H9 (cell line): ENCODE measurements around the gene TMEM26. TPM values are rescaled to one million over a fixed set of nuclear protein-coding genes. Genes with fewer than 3 reads are reported as not detected.

Experiments used
- DNase-seq: peaks from one replicate; pipeline ENCODE4 v3.0.0-alpha.2; 2017
- H2AFZ ChIP-seq: one replicate; pipeline ENCODE4 v1.6.1; 2013; ENCODE audit warnings: mild to moderate bottlenecking, low read length, control low read depth, moderate library complexity
- H2AK5ac ChIP-seq: 2 replicates; pipeline ENCODE4 v1.6.1; 2013; ENCODE audit warnings: low read length, control low read depth, mixed read lengths; ENCODE audit not compliant: insufficient read length
- H2BK120ac ChIP-seq: one replicate; pipeline ENCODE4 v1.6.1; 2013; ENCODE audit warnings: low read depth, mild to moderate bottlenecking, low read length, control low read depth, inconsistent platforms; ENCODE audit not compliant: poor library complexity, severe bottlenecking
- H2BK12ac ChIP-seq: 2 replicates; pipeline ENCODE4 v1.6.1; 2013; ENCODE audit warnings: low read length, control low read depth, mixed read lengths, low read depth; ENCODE audit not compliant: insufficient read length
- H2BK15ac ChIP-seq: 2 replicates; pipeline ENCODE4 v1.6.1; 2013; ENCODE audit warnings: low read depth, low read length, control low read depth
- H2BK20ac ChIP-seq: one replicate; pipeline ENCODE4 v1.6.1; 2013; ENCODE audit warnings: low read depth, mild to moderate bottlenecking, low read length, control low read depth, inconsistent platforms; ENCODE audit not compliant: poor library complexity, severe bottlenecking
- H2BK5ac ChIP-seq: 2 replicates; pipeline ENCODE4 v1.6.1; 2013; ENCODE audit warnings: low read length, control low read depth, mixed read lengths; ENCODE audit not compliant: insufficient read length
- H3K14ac ChIP-seq: 2 replicates; pipeline ENCODE4 v1.6.1; 2013; ENCODE audit warnings: low read length, control low read depth; ENCODE audit not compliant: insufficient read depth
- H3K18ac ChIP-seq: 2 replicates; pipeline ENCODE4 v1.6.1; 2013; ENCODE audit warnings: low read depth, mild to moderate bottlenecking, mixed read lengths, low read length, control low read depth; ENCODE audit not compliant: insufficient read length
- H3K23ac ChIP-seq: 2 replicates; pipeline ENCODE4 v1.6.1; 2013; ENCODE audit warnings: low read length, control low read depth, mixed read lengths, low read depth; ENCODE audit not compliant: insufficient read length
- H3K23me2 ChIP-seq: 2 replicates; pipeline ENCODE4 v1.6.1; 2013; ENCODE audit warnings: low read depth, mild to moderate bottlenecking, mixed read lengths, low read length, control low read depth; ENCODE audit not compliant: insufficient read length, poor library complexity, severe bottlenecking
- H3K27ac ChIP-seq: 2 replicates; pipeline ENCODE4 v1.5.1; 2013; ENCODE audit warnings: low read length, control low read depth, mixed read lengths, low read depth; ENCODE audit not compliant: insufficient read length
- H3K27me3 ChIP-seq: 2 replicates; pipeline ENCODE4 v1.6.1; 2013; ENCODE audit warnings: low read length, control low read depth, inconsistent platforms; ENCODE audit not compliant: insufficient read depth
- H3K4ac ChIP-seq: 2 replicates; pipeline ENCODE4 v1.6.1; 2013; ENCODE audit warnings: low read depth, mild to moderate bottlenecking, control low read depth, inconsistent platforms, low read length, moderate library complexity
- H3K4me1 ChIP-seq: 2 replicates; pipeline ENCODE4 v1.6.1; 2013; ENCODE audit warnings: low read length, control low read depth, inconsistent platforms; ENCODE audit not compliant: insufficient read depth
- H3K4me2 ChIP-seq: 2 replicates; pipeline ENCODE4 v1.6.1; 2013; ENCODE audit warnings: low read length, control low read depth, mixed read lengths; ENCODE audit not compliant: insufficient read length, insufficient read depth
- H3K56ac ChIP-seq: 2 replicates; pipeline ENCODE4 v1.6.1; 2013; ENCODE audit warnings: low read depth, mild to moderate bottlenecking, mixed read lengths, low read length, control low read depth; ENCODE audit not compliant: insufficient read length
- H3K79me1 ChIP-seq: 2 replicates; pipeline ENCODE4 v1.6.1; 2013; ENCODE audit warnings: low read depth, mild to moderate bottlenecking, moderate library complexity, low read length, control low read depth, inconsistent platforms; ENCODE audit not compliant: insufficient read depth, poor library complexity, severe bottlenecking
- H3K79me2 ChIP-seq: 2 replicates; pipeline ENCODE4 v1.6.1; 2013; ENCODE audit warnings: low read length, control low read depth, inconsistent platforms; ENCODE audit not compliant: insufficient read depth
- H3K9ac ChIP-seq: 2 replicates; pipeline ENCODE4 v1.6.1; 2013; ENCODE audit warnings: low read length, control low read depth, mixed read lengths; ENCODE audit not compliant: insufficient read length; ENCODE audit errors: extremely low read depth
- H3K9me3 ChIP-seq: one replicate; pipeline ENCODE4 v1.6.1; 2013; ENCODE audit warnings: low read depth, low read length, inconsistent platforms; ENCODE audit not compliant: control insufficient read depth
- H3T11ph ChIP-seq: one replicate; pipeline ENCODE4 v1.6.1; 2013; ENCODE audit warnings: mild to moderate bottlenecking, low read length, control low read depth, inconsistent platforms
- H4K20me1 ChIP-seq: one replicate; pipeline ENCODE4 v1.6.1; 2013; ENCODE audit not compliant: control insufficient read depth, insufficient read length, insufficient read depth
- H4K5ac ChIP-seq: 2 replicates; pipeline ENCODE4 v1.6.1; 2013; ENCODE audit warnings: low read depth, mild to moderate bottlenecking, mixed read lengths, low read length, control low read depth; ENCODE audit not compliant: insufficient read length
- H4K8ac ChIP-seq: replicated peaks from 2 replicates; pipeline ENCODE4 v1.6.1; 2013; ENCODE audit warnings: low read length, control low read depth, mixed read lengths, low read depth; ENCODE audit not compliant: insufficient read length
- H4K91ac ChIP-seq: 2 replicates; pipeline ENCODE4 v1.6.1; 2013; ENCODE audit warnings: low read depth, mild to moderate bottlenecking, moderate library complexity, mixed read lengths, low read length, control low read depth; ENCODE audit not compliant: insufficient read length
- H3K27ac Mint-ChIP-seq, 3 experiments: 2 replicates in 2 of 3; 3 replicates in 1 of 3; pipeline ENCODE4 v1.8.0; 2020 to 2021; ENCODE audit warnings: mixed read lengths in 3 of 3, mild to moderate bottlenecking in 1 of 3, moderate library complexity in 1 of 3
- H3K27me3 Mint-ChIP-seq: 2 replicates; pipeline ENCODE4 v1.8.0; 2021; ENCODE audit warnings: low read depth, mild to moderate bottlenecking, moderate library complexity, mixed read lengths
- H3K36me3 Mint-ChIP-seq, 3 experiments: 2 replicates in 2 of 3; 3 replicates in 1 of 3; pipeline ENCODE4 v1.8.0; 2020 to 2021; ENCODE audit warnings: low read depth in 3 of 3, mixed read lengths in 3 of 3; ENCODE audit not compliant: insufficient read depth in 1 of 3
- H3K4me1 Mint-ChIP-seq, 2 experiments: 2 replicates each; pipeline ENCODE4 v1.8.0; 2020; ENCODE audit warnings: mixed read lengths in 2 of 2
- H3K4me3 Mint-ChIP-seq, 2 experiments: 2 replicates in 1 of 2; 3 replicates in 1 of 2; pipeline ENCODE4 v1.8.0; 2020 to 2021; ENCODE audit warnings: mild to moderate bottlenecking in 2 of 2, mixed read lengths in 2 of 2, moderate library complexity in 1 of 2
- H3K9me3 Mint-ChIP-seq, 2 experiments: 2 replicates in 1 of 2; 3 replicates in 1 of 2; pipeline ENCODE4 v1.8.0; 2020; ENCODE audit warnings: mild to moderate bottlenecking in 2 of 2, mixed read lengths in 2 of 2, moderate library complexity in 1 of 2
- CTCF ChIP-seq: fragments of 200-600 bp; sonication (generic); conservative IDR thresholded peaks from 3 replicates; pipeline ENCODE4 v1.8.0; 2021; ENCODE audit warnings: antibody characterized with exemption, mild to moderate bottlenecking
- WGBS: extraction: QIAGEN DNeasy Blood & Tissue Kit; methylation state at CpG from one replicate; pipeline ENCODE4 v1.1.7; 2013; ENCODE audit warnings: missing lambda C conversion rate, low lambda C conversion rate, mixed read lengths; ENCODE audit not compliant: insufficient read length; ENCODE audit errors: extremely low coverage; 5-methylcytosine and 5-hydroxymethylcytosine counted together
- total RNA-seq: library from RNA; stranded (reverse); gene quantifications from 2 replicates; pipeline ENCODE4 v1.2.1, GENCODE V29; 2021

The TMEM26 gene
- total RNA-seq, 1 experiment from 2014 or later = 0.15 TPM

DNA sequence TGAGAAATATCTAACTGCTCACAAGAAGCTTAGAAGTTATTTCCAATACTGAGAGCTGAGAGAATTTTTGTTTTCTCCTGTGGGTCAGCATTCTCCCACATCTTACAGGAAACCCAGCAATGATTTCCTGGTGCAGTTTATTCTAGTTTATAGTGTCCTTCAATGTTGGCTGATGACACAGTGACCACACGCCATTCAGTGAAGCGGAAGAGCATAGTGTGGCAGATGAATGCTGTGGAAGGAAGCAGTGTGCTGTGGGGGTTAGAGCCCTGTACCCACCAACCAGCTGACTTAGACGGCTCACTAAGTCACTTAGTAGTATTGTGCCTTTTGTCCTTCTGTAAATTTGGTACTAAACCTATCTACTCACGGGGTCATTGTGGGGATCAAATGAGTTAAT, 1.4 kb upstream of the TMEM26 start:
- H3K9ac ChIP-seq = no peak overlapping the region
- H3K27me3 ChIP-seq = 0 out of 2 replicates have a peak, but pooled peaks cover 4% of the 10 kb centered on the region
- no peak overlapping the region for H3K14ac ChIP-seq
- H3K79me2 ChIP-seq = no peaks in the 10 kb centered on the region
- peaks cover 14% of the 10 kb centered on the region for H3K23me2 ChIP-seq
- H3K4me1 ChIP-seq = no peaks in the 10 kb centered on the region
- H2BK12ac ChIP-seq = no peak overlapping the region
- H3K4me2 ChIP-seq = no peak overlapping the region
- H3K27ac ChIP-seq = no peak overlapping the region
- no peak for DNase-seq
- H4K5ac ChIP-seq = no peak overlapping the region
- no CpG with 5 or more reads among the region's 4 CpGs for WGBS
- no peak for TF ChIP-seq CTCF
- no peak overlapping the region for H3T11ph ChIP-seq
- H3K4ac ChIP-seq = no peak overlapping the region
- Mint-ChIP-seq H3K4me3 (no peak overlapping the region; a peak in 1 of 5 replicates), H3K9me3 (no peaks in the 10 kb centered on the region), H3K27ac (no peak overlapping the region), H3K27me3 (peaks cover 61% of the 10 kb centered on the region), H3K4me1 (peaks cover 13 to 20% of the 10 kb centered on the region in 2 experiments), H3K36me3 (no peaks in the 10 kb centered on the region)
- H3K79me1 ChIP-seq = no peaks in the 10 kb centered on the region
- no peak overlapping the region for H2BK120ac ChIP-seq
- no peak overlapping the region for H2AK5ac ChIP-seq
- H2BK5ac ChIP-seq = no peak overlapping the region
- no peak overlapping the region for H3K56ac ChIP-seq
- no peak overlapping the region for H2BK15ac ChIP-seq
- no peak overlapping the region for H3K23ac ChIP-seq
- H4K20me1 ChIP-seq = no peaks in the 10 kb centered on the region
- no peak overlapping the region for H3K18ac ChIP-seq
- H4K8ac ChIP-seq = no peak overlapping the region
- H3K9me3 ChIP-seq = no peaks in the 10 kb centered on the region
- H2BK20ac ChIP-seq = no peak overlapping the region
- no peak overlapping the region for H4K91ac ChIP-seq
- no peak overlapping the region for H2AFZ ChIP-seq
